GM10266 (cell line): ENCODE data around the gene CLCN4.

Experiments used
- DNase-seq: peaks from one replicate; pipeline ENCODE4 v3.0.0; 2012; ENCODE audit errors: extremely low spot score
- CTCF ChIP-seq: IDR thresholded peaks from 2 replicates; pipeline ENCODE4 v1.5.1; 2012; ENCODE audit warnings: mild to moderate bottlenecking, low read depth; ENCODE audit not compliant: control insufficient read depth, insufficient read depth; ENCODE audit errors: missing control alignments

CLCN4 gene

DNA sequence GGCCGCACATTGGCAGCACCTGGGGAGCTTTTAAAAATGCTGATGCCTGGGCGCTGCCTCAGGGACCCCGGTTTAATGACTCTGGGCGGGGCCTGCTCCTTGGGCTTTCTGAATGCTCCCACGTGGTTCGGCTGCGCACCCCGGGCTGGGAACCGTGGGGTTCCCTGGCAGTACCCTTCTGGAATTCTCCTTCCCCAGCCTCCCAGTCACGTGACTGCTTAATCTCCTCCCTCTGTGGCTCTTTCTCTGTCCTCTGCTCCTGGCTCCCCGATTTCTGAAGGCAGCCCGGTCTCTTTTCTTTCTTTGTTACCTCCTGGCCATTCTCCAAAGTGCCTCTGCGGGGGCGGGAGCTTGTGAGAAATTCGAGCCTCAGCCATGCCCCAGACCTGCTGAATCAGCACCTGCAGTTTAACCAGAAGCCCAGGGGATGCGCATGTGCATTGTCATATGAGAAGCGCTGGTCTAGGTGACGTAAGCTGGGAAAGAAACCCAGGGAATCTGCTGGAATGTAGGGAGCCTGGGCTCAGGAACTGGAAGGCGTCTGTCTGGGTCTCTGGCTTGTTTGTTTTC, 16.6 kb downstream of the CLCN4 start:
- DNase-seq = no peak
- no peak for TF ChIP-seq CTCF

DNA sequence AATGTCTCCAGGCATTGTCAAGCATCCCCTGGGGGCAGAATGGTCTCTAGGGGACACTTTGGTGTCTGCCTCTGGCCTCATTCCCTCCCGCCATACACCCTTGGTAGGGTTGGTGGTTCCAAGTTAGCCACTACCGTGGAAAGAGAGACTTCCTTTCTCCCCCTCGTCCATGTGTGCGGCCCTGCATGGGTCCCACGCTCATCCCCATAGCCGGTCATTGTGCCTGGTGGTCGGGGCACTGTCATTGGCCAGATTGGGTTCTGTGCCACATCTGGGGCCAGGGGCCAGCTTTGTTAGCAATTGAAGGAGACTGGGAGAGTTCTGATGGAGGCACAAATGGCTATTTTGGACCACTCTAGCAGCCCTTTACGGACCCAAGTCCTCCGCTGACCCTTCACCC, 17.3 kb downstream of the CLCN4 start:
- no peak for TF ChIP-seq CTCF
- no peak for DNase-seq

- no peak for DNase-seq
- no peak for TF ChIP-seq CTCF
Observed at GRCh38 chrX:10174810-10175209, 18.0 kb downstream of the CLCN4 start.

- no peak for DNase-seq
- TF ChIP-seq CTCF = no peak
Observed at GRCh38 chrX:10175319-10175871, 18.6 kb downstream of the CLCN4 start.

GRCh38 chrX:10176121-10177003, 19.6 kb downstream of the CLCN4 start:
- no peak for TF ChIP-seq CTCF
- DNase-seq = no peak

DNA sequence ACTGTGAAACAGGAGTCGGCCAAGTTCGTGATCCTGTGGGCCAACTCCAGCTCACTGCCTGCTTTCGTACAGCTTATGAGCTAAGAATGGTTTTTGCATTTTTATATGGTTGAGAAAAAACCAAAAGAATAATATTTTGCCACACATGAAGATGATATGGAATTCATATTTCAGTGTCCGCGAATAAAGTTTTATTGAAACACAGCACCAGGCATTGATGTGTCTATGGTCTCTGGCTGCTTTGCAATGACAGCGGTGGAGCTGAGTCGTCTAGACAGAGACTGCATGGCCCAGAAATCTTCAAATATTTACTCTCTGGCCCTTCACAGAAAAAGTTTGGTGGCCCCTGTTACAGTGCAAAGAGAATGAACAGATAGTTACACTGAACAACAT, 20.2 kb downstream of the CLCN4 start:
- TF ChIP-seq CTCF = no peak

GRCh38 chrX:10177601-10178000, 20.8 kb downstream of the CLCN4 start:
- no peak for TF ChIP-seq CTCF

More for the DNA sequence above, 20.2 kb downstream of the CLCN4 start:
- no peak for DNase-seq

More at GRCh38 chrX:10177601-10178000, 20.8 kb downstream of the CLCN4 start:
- DNase-seq = no peak
